Subcutaneous abdominal adipose tissue (tissue), 5 donors: ENCODE measurements around the gene KSR2.
A peak's percentile ranks its signal among the peaks of the same experiment; 100 is the strongest.

Experiments
- H3K27ac ChIP-seq: one replicate; pipeline ENCODE4 v1.7.0; 2013; ENCODE audit warnings: low read depth, mild to moderate bottlenecking, inconsistent platforms, low read length, moderate library complexity
- H3K27me3 ChIP-seq, 5 donors: one replicate each; pipeline ENCODE4 v1.7.0; 2013; ENCODE audit warnings: low read length in 5 of 5, inconsistent platforms in 1 of 5; ENCODE audit not compliant: control insufficient read depth in 5 of 5, insufficient read depth in 4 of 5
- H3K36me3 ChIP-seq, 5 donors: one replicate each; pipeline ENCODE4 v1.7.0; 2013; ENCODE audit warnings: low read length in 5 of 5; ENCODE audit not compliant: control insufficient read depth in 5 of 5, insufficient read depth in 5 of 5
- H3K4me1 ChIP-seq, 5 donors: one replicate each; pipeline ENCODE4 v1.7.0; 2013; ENCODE audit warnings: low read length in 5 of 5, mild to moderate bottlenecking in 3 of 5, moderate library complexity in 1 of 5; ENCODE audit not compliant: control insufficient read depth in 5 of 5, insufficient read depth in 5 of 5
- H3K4me3 ChIP-seq, 5 donors: one replicate each; pipeline ENCODE4 v1.7.0; 2013; ENCODE audit warnings: low read length in 5 of 5, low read depth in 1 of 5
- H3K9ac ChIP-seq, 5 donors: one replicate each; pipeline ENCODE4 v1.7.0; 2013; ENCODE audit warnings: low read length in 5 of 5, mild to moderate bottlenecking in 4 of 5, moderate library complexity in 3 of 5
- H3K9me3 ChIP-seq, 5 donors: one replicate each; pipeline ENCODE4 v1.7.0; 2013; ENCODE audit warnings: low read length in 5 of 5; ENCODE audit not compliant: control insufficient read depth in 5 of 5
- donor health status: healthy.
- donor health status: healthy.
- donor health status: healthy.
- donor health status: healthy.
- donor health status: healthy.

KSR2 gene

DNA sequence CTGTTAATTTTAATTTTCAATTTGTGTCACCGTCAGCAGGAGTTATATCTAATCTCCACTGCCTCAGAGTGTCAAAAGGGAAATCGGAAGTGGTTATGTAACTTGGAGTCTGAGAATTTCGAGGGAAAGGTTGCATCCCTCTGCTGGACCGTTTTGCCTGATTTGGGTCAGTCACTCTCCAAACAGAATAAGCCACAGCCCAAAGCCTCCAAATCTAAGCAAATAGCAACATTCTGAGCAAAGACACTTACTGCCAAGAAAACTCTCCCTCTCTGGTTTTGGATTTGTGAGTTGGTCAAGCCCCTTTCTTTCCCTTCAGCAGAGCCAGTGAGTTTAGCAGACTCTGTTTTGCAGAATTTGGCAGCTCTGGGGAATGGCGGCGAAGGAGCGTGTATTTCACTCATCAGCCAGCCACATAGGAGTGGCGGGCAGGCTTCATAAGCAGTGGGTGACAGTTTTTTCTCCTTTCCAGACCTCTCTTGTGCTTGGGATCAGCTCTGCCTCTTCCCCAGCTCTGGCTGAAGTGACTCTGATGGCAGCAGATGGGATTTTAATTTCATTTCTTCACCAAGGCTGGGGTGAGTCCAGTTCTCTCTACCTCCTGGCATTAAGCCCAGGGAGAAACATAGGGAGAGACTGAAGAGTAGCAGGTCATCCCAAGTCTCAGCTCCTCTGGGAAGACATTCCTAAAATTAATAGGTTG lies 388.6 kb downstream of the KSR2 start:
- Histone ChIP-seq H3K36me3 (no peaks in the 10 kb centered on the region), H3K9me3 (no peaks in the 10 kb centered on the region), H3K4me1 (peaks cover 4 to 19% (median 13%) of the 10 kb centered on the region in 5 donors), H3K4me3 (peak overlapping the region in 3 of 5 donors; percentile 14 to 44 (median 19)), H3K27ac (no peak overlapping the region), H3K27me3 (peaks cover 4 to 15% (median 6%) of the 10 kb centered on the region in 5 donors), H3K9ac (peak overlapping the region in 1 of 5 donors; percentile 14)

- H3K4me1 ChIP-seq, result peaks cover 4 to 14% (median 13%) of the 10 kb centered on the region in 5 donors
- H3K9me3 ChIP-seq, result no peaks in the 10 kb centered on the region
- no peak overlapping the region for H3K4me3 ChIP-seq
- H3K9ac ChIP-seq, result no peak overlapping the region
- H3K27me3 ChIP-seq, result peaks cover 0 to 2% (median 0%) of the 10 kb centered on the region in 5 donors
- no peaks in the 10 kb centered on the region for H3K36me3 ChIP-seq
- H3K27ac ChIP-seq, result no peak overlapping the region
Observed at GRCh38 chr12:117577122-117577657, 391.6 kb downstream of the KSR2 start.

- Histone ChIP-seq H3K36me3 (no peaks in the 10 kb centered on the region), H3K9me3 (no peaks in the 10 kb centered on the region), H3K27ac (no peak overlapping the region), H3K4me3 (no peak overlapping the region), H3K27me3 (peaks cover 0 to 3% (median 0%) of the 10 kb centered on the region in 5 donors), H3K4me1 (peaks cover 4 to 14% (median 13%) of the 10 kb centered on the region in 5 donors), H3K9ac (no peak overlapping the region)
Observed at GRCh38 chr12:117576053-117576452, 392.7 kb downstream of the KSR2 start.

DNA sequence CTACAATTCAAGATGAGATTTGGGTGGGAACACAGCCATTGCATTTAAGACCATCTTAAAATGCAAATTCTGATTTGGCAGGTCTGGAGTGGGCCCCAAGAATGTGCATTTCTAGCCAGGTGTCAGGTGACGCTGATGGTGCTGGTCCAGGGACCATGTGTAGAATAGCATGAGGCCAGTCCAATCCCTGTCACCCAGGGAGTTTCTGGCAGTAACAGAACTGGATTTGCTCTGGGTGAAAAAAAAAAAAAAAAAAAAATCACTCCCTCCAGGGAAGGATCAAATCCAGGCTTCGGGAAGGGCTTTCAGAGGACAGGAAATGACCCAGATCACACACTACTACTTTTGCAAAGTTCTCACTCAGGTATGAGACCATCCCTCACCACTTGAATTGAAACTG lies 394.1 kb downstream of the KSR2 start:
- no peaks in the 10 kb centered on the region for H3K9me3 ChIP-seq
- H3K27ac ChIP-seq, result no peak overlapping the region
- peaks cover 0 to 3% (median 2%) of the 10 kb centered on the region in 5 donors for H3K4me1 ChIP-seq
- H3K4me3 ChIP-seq, result no peak overlapping the region
- no peak overlapping the region for H3K9ac ChIP-seq
- peaks cover 0 to 3% (median 0%) of the 10 kb centered on the region in 5 donors for H3K27me3 ChIP-seq
- no peaks in the 10 kb centered on the region for H3K36me3 ChIP-seq

DNA sequence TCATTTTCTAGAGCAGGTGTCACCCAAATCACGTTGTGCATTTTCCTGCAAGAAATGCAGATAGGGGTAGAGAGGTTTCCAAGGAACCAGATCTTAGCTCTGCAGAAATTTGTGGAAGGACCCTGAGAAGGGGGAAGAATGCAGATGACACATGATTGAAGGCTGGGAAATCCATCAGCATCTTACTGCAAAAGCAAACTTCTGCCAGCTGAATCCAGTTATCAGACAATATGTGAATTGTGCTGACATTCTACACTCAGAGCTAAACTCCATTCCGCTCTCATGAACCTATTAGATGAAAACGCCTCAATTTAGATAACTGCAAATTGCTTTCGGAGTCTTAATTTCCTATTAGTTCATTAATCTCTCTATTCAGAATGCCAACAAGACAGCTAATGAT lies 396.0 kb downstream of the KSR2 start:
- no peak overlapping the region for H3K27ac ChIP-seq
- H3K9me3 ChIP-seq, result no peaks in the 10 kb centered on the region
- H3K36me3 ChIP-seq, result no peaks in the 10 kb centered on the region
- no peak overlapping the region for H3K4me3 ChIP-seq
- no peak overlapping the region for H3K9ac ChIP-seq
- H3K4me1 ChIP-seq, result no peaks in the 10 kb centered on the region
- peaks cover 0 to 3% (median 2%) of the 10 kb centered on the region in 5 donors for H3K27me3 ChIP-seq

- Histone ChIP-seq H3K4me3 (no peak overlapping the region), H3K36me3 (no peaks in the 10 kb centered on the region), H3K4me1 (no peaks in the 10 kb centered on the region), H3K9me3 (peaks cover 0 to 2% (median 0%) of the 10 kb centered on the region in 5 donors), H3K27ac (no peak overlapping the region), H3K27me3 (peaks cover 0 to 10% (median 5%) of the 10 kb centered on the region in 5 donors), H3K9ac (no peak overlapping the region)
Observed at GRCh38 chr12:117571321-117571720, 397.5 kb downstream of the KSR2 start.

DNA sequence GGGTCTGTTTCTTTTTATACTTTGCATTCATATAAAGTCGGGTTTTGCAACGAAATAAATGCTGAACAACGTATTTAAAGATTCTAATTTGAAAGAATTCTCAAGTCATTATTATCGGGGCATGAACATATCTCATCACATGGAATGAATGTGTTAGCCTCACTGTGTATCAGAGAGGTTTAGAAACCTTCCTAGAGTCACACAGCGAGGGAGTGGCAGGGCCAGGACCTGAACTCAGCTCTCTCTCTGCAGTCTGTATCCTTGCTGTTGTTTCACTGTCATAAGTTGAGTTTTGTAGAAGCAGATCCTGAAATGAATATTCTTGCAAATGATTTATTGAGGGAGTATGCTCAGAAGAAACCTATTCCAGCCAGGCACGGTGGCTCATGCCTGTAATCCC lies 398.2 kb downstream of the KSR2 start:
- Histone ChIP-seq H3K36me3 (no peaks in the 10 kb centered on the region), H3K4me1 (no peaks in the 10 kb centered on the region), H3K9ac (no peak overlapping the region), H3K27ac (no peak overlapping the region), H3K27me3 (peaks cover 0 to 10% (median 5%) of the 10 kb centered on the region in 5 donors), H3K9me3 (peaks cover 0 to 3% (median 0%) of the 10 kb centered on the region in 5 donors), H3K4me3 (no peak overlapping the region)

DNA sequence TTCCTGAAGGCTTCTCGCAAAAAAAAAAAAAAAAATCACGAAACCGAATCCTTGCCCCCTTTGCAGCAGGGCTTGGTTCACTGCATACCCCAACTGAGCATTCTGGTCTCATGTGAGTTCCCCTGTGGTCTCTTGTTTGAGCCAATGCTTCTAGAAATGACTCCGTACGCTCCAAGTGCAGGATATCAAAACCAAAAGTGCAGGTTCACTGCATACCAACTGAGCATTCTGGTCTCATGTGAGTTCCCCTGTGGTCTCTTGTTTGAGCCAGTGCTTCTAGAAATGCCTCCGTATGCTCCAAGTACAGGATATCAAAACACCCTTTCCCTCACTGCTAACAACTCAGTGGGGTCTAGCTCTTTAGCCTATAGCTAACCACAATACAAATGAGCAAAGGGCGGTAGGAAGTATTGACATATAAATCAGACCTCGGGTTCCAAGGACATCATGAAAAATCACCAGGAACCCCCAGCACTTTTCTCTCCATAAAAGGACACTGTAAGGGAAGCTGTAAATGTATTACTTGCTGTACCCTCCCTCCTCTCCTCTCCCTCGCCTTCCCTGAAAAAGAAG lies 401.1 kb downstream of the KSR2 start:
- H3K4me1 ChIP-seq, result no peaks in the 10 kb centered on the region
- H3K9ac ChIP-seq, result no peak overlapping the region
- no peak overlapping the region for H3K4me3 ChIP-seq
- no peaks in the 10 kb centered on the region for H3K36me3 ChIP-seq
- H3K9me3 ChIP-seq, result peaks cover 0 to 3% (median 0%) of the 10 kb centered on the region in 5 donors
- peaks cover 2 to 10% (median 8%) of the 10 kb centered on the region in 5 donors for H3K27me3 ChIP-seq
- no peak overlapping the region for H3K27ac ChIP-seq

GRCh38 chr12:117564881-117565280 lies 403.9 kb downstream of the KSR2 start:
- H3K9ac ChIP-seq, result no peak overlapping the region
- H3K36me3 ChIP-seq, result no peaks in the 10 kb centered on the region
- H3K27ac ChIP-seq, result no peak overlapping the region
- peaks cover 0 to 3% (median 0%) of the 10 kb centered on the region in 5 donors for H3K9me3 ChIP-seq
- H3K4me1 ChIP-seq, result no peaks in the 10 kb centered on the region
- no peak overlapping the region for H3K4me3 ChIP-seq
- peaks cover 2 to 8% (median 5%) of the 10 kb centered on the region in 5 donors for H3K27me3 ChIP-seq

GRCh38 chr12:117563706-117564105 lies 405.1 kb downstream of the KSR2 start:
- H3K27me3 ChIP-seq, result peaks cover 2 to 8% (median 5%) of the 10 kb centered on the region in 5 donors
- no peak overlapping the region for H3K9ac ChIP-seq
- H3K4me1 ChIP-seq, result no peaks in the 10 kb centered on the region
- H3K36me3 ChIP-seq, result no peaks in the 10 kb centered on the region
- H3K27ac ChIP-seq, result no peak overlapping the region
- no peak overlapping the region for H3K4me3 ChIP-seq
- H3K9me3 ChIP-seq, result peaks cover 0 to 3% (median 0%) of the 10 kb centered on the region in 5 donors
